Heart left ventricle (tissue), 16 donors: Measurements from ENCODE around the gene BICD1. TPM values are rescaled to one million over a fixed set of nuclear protein-coding genes. Genes with fewer than 3 reads are reported as not detected.

Experiments
- ATAC-seq, 4 donors: fragments of 200-7000 bp; cut with Tn5 transposase; one replicate each; pipeline ENCODE4 v1.9.1; 2020 to 2022; ENCODE audit warnings: moderate library complexity in 4 of 4, mild to moderate bottlenecking in 3 of 4, moderate number of reproducible peaks in 1 of 4
- DNase-seq, 5 donors: peaks; one replicate each; pipeline ENCODE4 v3.0.0-alpha.2; 2020
- H3K27ac ChIP-seq, 12 donors: fragments of 200-600 bp; sonication (generic) in 4 of 12; one replicate each; pipeline versions ENCODE4 v1.5.0 to v1.8.0; 2016 to 2022; ENCODE audit warnings: mild to moderate bottlenecking in 2 of 12
- H3K27me3 ChIP-seq, 9 donors: fragments of 200-600 bp; sonication (generic) in 2 of 9; one replicate each; pipeline versions ENCODE4 v1.5.1 to v1.8.0; 2016 to 2022; ENCODE audit warnings: mild to moderate bottlenecking in 3 of 9
- H3K36me3 ChIP-seq, 9 donors: fragments of 200-600 bp; sonication (generic) in 2 of 9; one replicate each; pipeline versions ENCODE4 v1.5.0 to v1.8.0; 2018 to 2022; ENCODE audit warnings: mild to moderate bottlenecking in 2 of 9
- H3K4me1 ChIP-seq, 12 donors: fragments of 200-600 bp; sonication (generic) in 4 of 12; one replicate each; pipeline versions ENCODE4 v1.5.0 to v1.8.0; 2016 to 2022; ENCODE audit warnings: mild to moderate bottlenecking in 3 of 12
- H3K4me3 ChIP-seq, 12 donors: fragments of 200-600 bp; sonication (generic) in 4 of 12; one replicate each; pipeline versions ENCODE4 v1.5.0 to v1.8.0; 2017 to 2022; ENCODE audit warnings: mild to moderate bottlenecking in 9 of 12, moderate library complexity in 4 of 12
- H3K9me3 ChIP-seq, 12 donors: fragments of 200-600 bp; sonication (generic) in 4 of 12; one replicate each; pipeline versions ENCODE4 v1.5.0 to v1.8.0; 2016 to 2022; ENCODE audit warnings: mild to moderate bottlenecking in 1 of 12
- POLR2A ChIP-seq, 2 donors: fragments of 450-650 bp; IDR thresholded peaks; one replicate each; pipeline ENCODE4 v1.6.1; 2017; ENCODE audit warnings: antibody characterized with exemption in 2 of 2, mild to moderate bottlenecking in 2 of 2, moderate library complexity in 2 of 2
- WGBS, 4 donors: extraction: QIAGEN DNeasy Blood & Tissue Kit in 2 of 4; methylation state at CpG; one replicate each; pipeline versions ENCODE4 v1.1.5 to v1.1.7; 2013 to 2018; 5-methylcytosine and 5-hydroxymethylcytosine counted together
- intact Hi-C, 10 donors: fragments of 100-400 bp; cut with DNase I; formaldehyde crosslinking; loops; one replicate each; pipeline versions ENCODE4 v1.11.1 to v1.14.2; 2022
- polyA plus RNA-seq, 2 donors: library from polyadenylated mRNA; stranded (reverse); fragments of 200-250 nt; gene quantifications; one replicate each; pipeline ENCODE4 v1.2.3, GENCODE V29; 2013
- total RNA-seq, 9 donors: library from RNA; depleted of rRNA in 2 of 9; stranded (reverse); fragments of >200 nt in 2 of 9; fragmentation: NEBNext Ultra II Directional in 3 of 9; extraction: Animal tissue kit (Norgen Biotek cat#: 25700) in 3 of 9; gene quantifications; one replicate each; pipeline versions ENCODE4 v1.1.0 to v1.2.4, GENCODE V29; 2016 to 2023
- TF ChIP-seq, protein P1 (sequence below), 12 donors: fragments of 200-600 bp; sonication (generic) in 4 of 12; IDR thresholded peaks; one replicate each; pipeline versions ENCODE4 v1.5.0 to v1.8.0; 2018 to 2022; ENCODE audit warnings: antibody characterized with exemption in 12 of 12, mild to moderate bottlenecking in 5 of 12
- donor health status: ischemic (EF 13 %, LVEDD 7.1; RV severe dilation, severe dysfunction).
- donor health status: healthy with polysubstance abuse.
- donor health status: DM: no; HTN: yes; CAD: no.
- donor health status: DM: no; HTN: no; CAD: no.
- donor health status: ischemic (EF 25% LVEDD 6.9; RV normal size, moderate dysfunction).
- donor health status: ischemic (EF 25% LVEDD 5.7; RV mildly dilated, moderate dysfunction).
- donor health status: healthy.
- donor health status: DM: yes; HTN: yes; CAD: no.
- donor health status: ischemic (EF 35%, LVEDD 5.7; RV mildly dilated, moderate dysfunction).
- donor health status: nonischemic (EF 11% LVEDD 7.7; RV severe dilation, severe dysfunction).
- donor health status: DM: yes; HTN: yes; CAD: no.
- donor health status: PGD.
- donor health status: ischemic (EF 29% LVEDD 5.4; RV normal size, mild dysfunction).
- donor health status: nonischemic (EF 23%, LVEDD 6.1; RV moderate dilation, normal function).

BICD1 gene
- total and polyA plus RNA-seq, 11 donors = 2.1 to 16.3 (median 7.0) TPM

DNA sequence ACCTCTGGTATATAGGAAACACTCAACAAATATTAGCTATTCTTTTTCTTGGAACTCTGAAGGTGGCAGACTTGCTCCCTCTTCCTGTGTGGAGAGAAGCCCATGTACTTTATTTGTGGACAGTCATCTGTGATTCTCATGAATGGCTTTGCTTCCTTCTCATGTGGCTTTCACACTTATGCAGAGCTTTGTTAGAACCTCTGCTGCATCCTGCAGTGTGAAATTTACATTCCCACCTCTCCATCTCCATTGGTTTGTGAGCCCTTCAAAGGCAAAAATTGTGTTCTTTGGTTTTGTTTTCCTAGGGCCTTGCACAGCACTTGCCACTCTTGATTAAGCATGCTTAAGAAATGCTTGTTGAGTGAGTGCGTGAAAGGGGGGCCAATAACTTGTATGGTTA lies 51.9 kb downstream of the BICD1 start:
- intact Hi-C loops = no loop called here
- no peaks in the 10 kb centered on the region for H3K36me3 ChIP-seq
- TF ChIP-seq POLR2A (IDR thresholded peaks at IDR 0.05) = no peak
- TF ChIP-seq, protein P1, sequence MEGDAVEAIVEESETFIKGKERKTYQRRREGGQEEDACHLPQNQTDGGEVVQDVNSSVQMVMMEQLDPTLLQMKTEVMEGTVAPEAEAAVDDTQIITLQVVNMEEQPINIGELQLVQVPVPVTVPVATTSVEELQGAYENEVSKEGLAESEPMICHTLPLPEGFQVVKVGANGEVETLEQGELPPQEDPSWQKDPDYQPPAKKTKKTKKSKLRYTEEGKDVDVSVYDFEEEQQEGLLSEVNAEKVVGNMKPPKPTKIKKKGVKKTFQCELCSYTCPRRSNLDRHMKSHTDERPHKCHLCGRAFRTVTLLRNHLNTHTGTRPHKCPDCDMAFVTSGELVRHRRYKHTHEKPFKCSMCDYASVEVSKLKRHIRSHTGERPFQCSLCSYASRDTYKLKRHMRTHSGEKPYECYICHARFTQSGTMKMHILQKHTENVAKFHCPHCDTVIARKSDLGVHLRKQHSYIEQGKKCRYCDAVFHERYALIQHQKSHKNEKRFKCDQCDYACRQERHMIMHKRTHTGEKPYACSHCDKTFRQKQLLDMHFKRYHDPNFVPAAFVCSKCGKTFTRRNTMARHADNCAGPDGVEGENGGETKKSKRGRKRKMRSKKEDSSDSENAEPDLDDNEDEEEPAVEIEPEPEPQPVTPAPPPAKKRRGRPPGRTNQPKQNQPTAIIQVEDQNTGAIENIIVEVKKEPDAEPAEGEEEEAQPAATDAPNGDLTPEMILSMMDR (IDR thresholded peaks at IDR 0.05) = no peak
- ATAC-seq (no peak), DNase-seq (no peak)
- no peaks in the 10 kb centered on the region for H3K9me3 ChIP-seq
- H3K27ac ChIP-seq = no peak overlapping the region
- peaks cover 0 to 9% (median 0%) of the 10 kb centered on the region in 12 donors for H3K4me1 ChIP-seq
- no peaks in the 10 kb centered on the region for H3K27me3 ChIP-seq
- no peak overlapping the region for H3K4me3 ChIP-seq
- WGBS, 4 donors = 96 to 100% (median 99%) methylated on average over 1 of the region's 1 CpG

DNA sequence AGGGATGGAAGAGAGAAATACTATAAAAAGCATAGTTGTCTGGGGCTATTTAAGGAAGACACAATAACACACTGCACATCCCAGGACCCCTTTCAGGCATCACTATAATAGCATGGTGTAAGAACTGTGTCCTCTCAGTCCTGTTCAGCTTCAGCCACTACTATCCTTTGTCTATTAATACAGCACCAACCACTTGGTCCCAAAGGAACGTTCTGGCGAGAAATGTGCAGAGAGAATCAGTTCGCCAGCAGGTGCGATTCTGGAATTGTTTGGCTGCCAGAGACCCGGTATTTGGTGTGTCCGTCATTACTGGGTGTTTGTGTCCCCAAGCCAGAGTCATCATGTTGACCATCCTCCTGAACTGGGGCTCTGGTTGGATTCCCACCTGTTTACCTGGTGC lies 52.7 kb downstream of the BICD1 start:
- Histone ChIP-seq H3K4me1 (peaks cover 0 to 8% (median 0%) of the 10 kb centered on the region in 12 donors), H3K9me3 (no peaks in the 10 kb centered on the region), H3K36me3 (no peaks in the 10 kb centered on the region), H3K27ac (no peak overlapping the region), H3K27me3 (no peaks in the 10 kb centered on the region), H3K4me3 (no peak overlapping the region)
- intact Hi-C loops = no loop called here
- TF ChIP-seq POLR2A (IDR thresholded peaks at IDR 0.05) = no peak
- TF ChIP-seq, protein P1 (IDR thresholded peaks at IDR 0.05) = no peak
- DNase-seq (no peak), ATAC-seq (no peak)
- 95 to 97% (median 96%) methylated on average over 6 of the region's 6 CpGs for WGBS, 4 donors

DNA sequence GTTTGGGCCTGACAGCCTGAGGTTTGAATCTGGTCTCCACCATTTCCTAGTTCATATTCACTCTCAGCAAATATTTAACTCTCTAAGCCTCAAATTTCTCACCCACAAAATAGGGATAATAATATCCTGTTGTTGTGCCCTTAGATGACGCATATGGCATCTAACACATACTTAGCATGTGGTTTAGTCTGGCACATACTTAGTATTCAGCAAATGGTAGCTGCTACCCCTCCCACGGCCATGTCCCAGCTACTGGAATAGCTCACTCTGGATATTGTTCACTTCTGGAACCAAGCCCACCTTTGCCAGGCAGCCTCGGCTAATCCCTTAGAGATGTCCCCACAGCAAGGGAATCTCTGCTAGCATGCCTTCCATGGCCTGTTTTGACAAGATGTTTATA lies 53.3 kb downstream of the BICD1 start:
- Histone ChIP-seq H3K4me1 (peaks cover 0 to 4% (median 0%) of the 10 kb centered on the region in 12 donors), H3K36me3 (no peaks in the 10 kb centered on the region), H3K9me3 (no peaks in the 10 kb centered on the region), H3K4me3 (no peak overlapping the region), H3K27me3 (no peaks in the 10 kb centered on the region), H3K27ac (no peak overlapping the region)
- ATAC-seq = no peak
- DNase-seq = no peak
- WGBS, 4 donors = 80 to 86% (median 85%) methylated on average over 3 of the region's 3 CpGs
- intact Hi-C loops = no loop called here
- TF ChIP-seq POLR2A (IDR thresholded peaks at IDR 0.05) = no peak
- TF ChIP-seq, protein P1 (IDR thresholded peaks at IDR 0.05) = no peak

DNA sequence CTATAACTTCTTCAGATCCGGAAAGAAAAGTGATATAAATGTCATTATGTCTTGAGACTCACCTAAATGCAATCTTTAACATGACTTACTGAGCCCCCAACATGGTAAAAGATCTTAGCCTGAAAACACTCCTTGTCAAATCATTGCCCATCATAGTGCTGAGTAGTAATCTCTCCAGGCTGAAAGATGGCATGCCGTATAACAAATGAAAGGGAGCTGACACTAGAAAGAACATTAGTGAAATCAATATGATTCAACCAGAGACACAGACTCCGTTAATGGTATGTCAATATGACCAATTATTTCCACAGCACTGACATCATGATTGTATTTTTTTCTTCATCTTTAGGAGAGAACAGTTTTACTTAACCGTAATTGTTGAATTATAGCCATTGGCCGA lies 54.4 kb downstream of the BICD1 start:
- no peak for ATAC-seq
- H3K27me3 ChIP-seq = no peaks in the 10 kb centered on the region
- intact Hi-C loops = no loop called here
- H3K4me3 ChIP-seq = no peak overlapping the region
- H3K36me3 ChIP-seq = no peaks in the 10 kb centered on the region
- H3K9me3 ChIP-seq = no peaks in the 10 kb centered on the region
- 92 to 96% (median 94%) methylated on average over 5 of the region's 5 CpGs for WGBS, 4 donors
- H3K4me1 ChIP-seq = peaks cover 0 to 4% (median 0%) of the 10 kb centered on the region in 12 donors
- no peak for DNase-seq
- no peak overlapping the region for H3K27ac ChIP-seq
- no peak for TF ChIP-seq POLR2A (IDR thresholded peaks at IDR 0.05)
- TF ChIP-seq, protein P1 (IDR thresholded peaks at IDR 0.05) = no peak
